Dermis blood vessel endothelial cell (primary cell): Measurements from ENCODE around the gene WTAP. TPM values are rescaled to one million over a fixed set of nuclear protein-coding genes. Genes with fewer than 3 reads are reported as not detected.
"Not testable (repeated sequence)": the region's sequence is repeated elsewhere in the genome, so short reads cannot be mapped to it uniquely, and the experiment has no call there.

Source experiments
- DNase-seq: peaks from one replicate; pipeline ENCODE4 v3.0.0; 2010
- total RNA-seq: library from RNA; depleted of rRNA; stranded (reverse); fragments of >200 nt; gene quantifications from 2 replicates; pipeline ENCODE4 v1.2.3, GENCODE V29; 2014

The WTAP gene
- total RNA-seq: 96.4 and 131 TPM in 2 replicates

DNA sequence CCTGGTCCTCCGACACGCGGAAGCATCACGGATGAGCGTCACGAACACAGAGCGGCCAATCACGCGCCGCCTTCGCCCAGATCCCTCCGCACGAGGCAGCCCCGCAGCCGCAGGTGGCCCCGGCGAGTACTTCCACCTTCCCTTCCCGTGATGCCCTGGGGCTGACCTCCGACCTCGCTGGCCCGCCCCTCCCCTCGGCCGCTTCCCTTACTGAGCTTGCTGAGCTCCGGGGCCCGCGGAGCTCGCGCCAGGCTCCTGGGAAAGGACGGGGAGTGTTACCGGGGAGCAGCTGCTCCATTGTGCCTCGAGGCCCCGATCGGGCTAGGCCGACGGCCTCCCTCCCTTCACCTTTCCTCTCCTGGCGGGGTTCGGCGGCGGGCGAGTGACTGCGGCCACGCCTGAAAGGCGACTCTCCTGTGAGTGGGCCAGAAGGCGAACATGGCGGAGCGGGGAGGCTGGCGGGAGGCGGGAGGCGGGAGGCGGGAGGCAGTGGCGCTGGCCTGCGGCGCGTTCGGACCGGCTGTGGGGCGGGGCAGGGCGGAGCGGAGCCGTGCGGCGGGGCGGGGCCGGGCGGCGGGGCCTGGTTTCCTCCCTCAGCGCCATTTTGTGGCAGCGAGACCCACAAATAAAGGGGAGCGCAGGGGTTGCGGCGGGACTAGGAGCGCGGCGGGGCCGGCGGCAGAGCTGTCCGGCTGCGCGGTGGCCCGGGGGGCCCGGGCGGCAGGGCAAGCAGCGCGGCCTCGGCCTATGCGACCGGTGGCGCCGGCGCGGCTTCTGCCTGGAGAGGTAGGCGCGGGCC is at the start of gene WTAP:
Gene WTAP (plus strand): TSS at position 589 of the 799 bp plus-strand sequence. CDS start 8,760 bp downstream, outside the sequence.
- peak; percentile 98 for DNase-seq

- DNase-seq: no peak
Measured at GRCh38 chr6:159677506-159678165, 49.7 kb upstream of the WTAP start.

GRCh38 chr6:159678574-159678973 is 48.7 kb upstream of the WTAP start:
- DNase-seq: no peak

- no peak for DNase-seq
Measured at GRCh38 chr6:159679091-159680077, 47.9 kb upstream of the WTAP start.

GRCh38 chr6:159680104-159680503 is 47.2 kb upstream of the WTAP start:
- no peak for DNase-seq

GRCh38 chr6:159681191-159681880 is 46.0 kb upstream of the WTAP start:
- peak; percentile 67 for DNase-seq

DNA sequence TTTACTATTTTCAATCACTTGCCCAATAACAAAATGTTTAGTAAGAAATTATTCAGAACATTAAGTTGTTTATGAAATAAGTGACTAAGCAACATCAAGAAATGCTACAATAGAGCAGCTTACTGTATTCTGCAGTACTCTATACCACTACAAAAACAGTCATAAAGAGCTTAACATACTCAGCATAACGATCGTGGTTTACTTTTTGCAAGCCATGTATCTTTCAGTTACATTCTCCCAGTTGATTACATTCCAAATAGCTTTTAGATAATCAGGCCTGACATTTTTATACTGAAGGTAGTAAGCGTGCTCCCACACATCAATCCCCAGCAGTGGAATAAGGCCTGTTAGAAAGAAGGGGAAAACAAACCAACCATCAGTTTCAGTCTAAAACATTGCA is 45.0 kb upstream of the WTAP start:
- DNase-seq: no peak

DNA sequence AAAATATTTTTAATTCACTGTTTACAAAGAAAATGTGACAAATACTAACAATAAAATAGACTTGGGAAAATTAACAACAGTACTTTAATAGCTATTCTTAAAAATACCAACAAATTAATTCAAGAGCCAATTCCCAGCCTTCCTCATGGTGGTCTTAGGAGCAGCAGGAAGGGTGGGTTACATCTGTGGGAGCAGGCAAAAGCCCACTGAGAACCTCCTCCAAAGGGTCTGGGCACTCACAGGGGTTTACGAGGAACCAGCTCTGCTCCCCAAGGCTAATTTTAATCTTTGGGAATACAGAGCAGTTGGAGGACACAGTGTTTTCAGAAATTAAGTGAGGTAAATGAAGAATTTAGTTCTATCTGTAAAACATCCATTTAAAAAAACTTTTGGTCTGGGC is 44.5 kb upstream of the WTAP start:
- no peak for DNase-seq

DNA sequence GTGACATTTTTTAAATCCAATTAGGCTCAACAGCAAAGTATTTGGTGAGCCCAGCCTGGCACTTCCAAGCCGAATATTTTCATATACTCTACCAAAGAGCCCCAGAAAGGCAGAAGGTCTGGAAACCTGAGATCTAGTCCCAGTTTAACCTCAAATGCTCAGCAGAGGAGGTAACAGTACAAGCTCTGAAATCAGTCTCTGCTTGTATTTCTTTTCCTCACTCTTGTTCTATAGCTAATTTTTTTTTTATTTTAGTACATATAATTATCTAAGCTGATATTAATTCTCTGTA is 43.3 kb upstream of the WTAP start:
- DNase-seq: no peak

DNA sequence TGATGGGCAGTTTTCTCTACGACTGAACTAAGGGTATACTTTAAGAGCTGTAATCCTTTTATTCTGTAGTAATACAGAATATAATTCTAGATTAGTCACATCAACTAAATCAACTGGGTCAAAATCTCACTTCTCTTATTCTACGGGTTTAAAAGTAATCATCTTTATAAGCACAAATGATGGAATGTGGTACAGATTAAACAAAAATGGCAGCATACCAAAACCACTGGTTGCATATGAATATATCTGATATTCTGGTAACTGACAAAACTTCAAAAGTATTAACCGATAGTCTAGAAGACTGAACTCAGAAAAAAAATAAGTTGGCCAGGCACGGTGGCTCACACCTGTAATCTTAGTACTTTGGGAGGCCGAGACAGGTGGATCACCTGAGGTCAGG is 41.3 kb upstream of the WTAP start:
- no peak for DNase-seq

- DNase-seq: no peak
Measured at GRCh38 chr6:159686703-159687102, 40.6 kb upstream of the WTAP start.

DNA sequence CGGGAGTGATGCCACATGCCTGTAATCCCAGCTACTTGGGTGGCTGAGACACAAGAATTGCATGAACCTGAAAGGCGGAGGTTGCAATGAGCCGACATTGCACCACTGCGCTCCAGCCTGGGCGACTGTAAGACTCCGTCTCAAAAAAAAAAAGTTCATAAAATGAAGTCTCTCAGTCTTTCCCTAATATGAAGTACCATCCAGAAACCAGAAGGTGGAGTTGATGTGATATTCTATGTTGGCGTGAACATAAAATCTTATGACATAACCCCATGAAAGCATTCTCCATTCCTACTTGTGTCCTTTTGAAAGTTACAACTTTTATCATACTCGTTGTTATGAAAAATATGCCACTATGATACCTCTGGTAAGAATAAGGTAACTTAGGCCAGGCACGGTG is 40.0 kb upstream of the WTAP start:
- DNase-seq: no peak

DNA sequence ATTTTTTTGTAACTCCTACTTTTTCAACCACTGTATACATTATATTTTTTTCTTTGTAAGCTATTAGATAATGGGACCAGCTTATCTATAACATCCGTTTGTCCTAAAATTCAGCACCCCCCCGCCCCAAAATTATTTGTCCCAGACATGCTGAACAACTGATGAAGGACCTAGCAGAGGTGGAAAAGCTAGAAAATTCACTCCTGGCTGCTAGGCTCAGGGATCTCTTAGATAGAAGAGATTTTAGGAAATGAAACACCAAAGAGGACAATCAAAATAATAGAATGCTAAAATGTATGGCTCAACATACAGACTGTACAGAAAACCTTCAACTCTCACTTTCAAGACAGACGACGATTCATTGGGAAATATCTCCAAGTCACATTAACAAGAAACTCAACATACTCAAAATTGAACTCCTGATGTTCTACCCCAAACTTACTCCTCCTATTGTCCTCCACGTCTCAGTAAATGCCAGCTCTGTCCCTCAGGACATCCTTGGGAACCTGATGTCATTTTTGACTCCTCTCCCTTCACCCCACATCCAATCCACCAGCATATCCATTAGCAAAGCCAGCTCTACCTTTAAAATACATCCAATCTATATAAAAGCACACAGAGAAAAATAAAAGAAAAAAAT is 38.9 kb upstream of the WTAP start:
- no peak for DNase-seq

DNA sequence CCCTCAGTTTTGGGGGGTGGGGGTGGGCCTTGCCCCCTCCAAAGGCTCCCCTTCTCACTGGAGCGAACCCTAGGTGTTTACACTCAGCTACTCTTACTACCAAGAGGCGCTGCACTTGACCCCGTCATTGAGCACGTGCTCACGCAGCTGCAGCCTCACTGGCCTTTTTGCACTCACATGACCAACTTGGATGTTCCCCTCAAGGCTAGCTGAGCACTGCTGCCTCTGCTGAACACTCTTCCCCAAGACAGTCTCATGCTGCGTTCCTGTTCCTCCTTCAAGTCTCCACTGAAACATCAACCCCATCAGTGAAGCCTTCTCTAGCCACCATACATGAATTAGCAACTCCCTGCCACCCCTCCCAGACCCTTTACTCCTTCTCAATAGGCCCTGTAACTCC is 38.3 kb upstream of the WTAP start:
- DNase-seq: no peak

GRCh38 chr6:159690135-159690534 is 37.2 kb upstream of the WTAP start:
- not testable (repeated sequence) for DNase-seq

GRCh38 chr6:159691133-159691962 is 36.0 kb upstream of the WTAP start:
- peak; percentile 91 for DNase-seq

DNA sequence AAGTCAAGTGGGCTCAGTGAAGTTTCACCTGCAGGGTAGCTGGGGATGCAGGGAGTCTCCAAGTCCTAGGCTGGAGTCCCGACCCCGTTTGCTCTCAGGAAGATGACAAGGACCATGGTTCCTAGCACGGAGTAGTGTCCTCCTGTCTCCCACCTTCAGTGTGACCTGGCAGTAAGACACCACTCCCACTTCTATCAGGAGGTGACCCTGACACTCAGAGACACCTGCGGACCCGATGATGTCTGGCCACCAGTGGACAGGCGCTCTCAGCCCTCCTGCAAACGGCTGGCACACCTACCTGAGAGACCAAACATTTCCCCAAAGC is 35.4 kb upstream of the WTAP start:
- no peak for DNase-seq

- DNase-seq: peak; percentile 64
Measured at GRCh38 chr6:159692303-159693127, 34.8 kb upstream of the WTAP start.

DNA sequence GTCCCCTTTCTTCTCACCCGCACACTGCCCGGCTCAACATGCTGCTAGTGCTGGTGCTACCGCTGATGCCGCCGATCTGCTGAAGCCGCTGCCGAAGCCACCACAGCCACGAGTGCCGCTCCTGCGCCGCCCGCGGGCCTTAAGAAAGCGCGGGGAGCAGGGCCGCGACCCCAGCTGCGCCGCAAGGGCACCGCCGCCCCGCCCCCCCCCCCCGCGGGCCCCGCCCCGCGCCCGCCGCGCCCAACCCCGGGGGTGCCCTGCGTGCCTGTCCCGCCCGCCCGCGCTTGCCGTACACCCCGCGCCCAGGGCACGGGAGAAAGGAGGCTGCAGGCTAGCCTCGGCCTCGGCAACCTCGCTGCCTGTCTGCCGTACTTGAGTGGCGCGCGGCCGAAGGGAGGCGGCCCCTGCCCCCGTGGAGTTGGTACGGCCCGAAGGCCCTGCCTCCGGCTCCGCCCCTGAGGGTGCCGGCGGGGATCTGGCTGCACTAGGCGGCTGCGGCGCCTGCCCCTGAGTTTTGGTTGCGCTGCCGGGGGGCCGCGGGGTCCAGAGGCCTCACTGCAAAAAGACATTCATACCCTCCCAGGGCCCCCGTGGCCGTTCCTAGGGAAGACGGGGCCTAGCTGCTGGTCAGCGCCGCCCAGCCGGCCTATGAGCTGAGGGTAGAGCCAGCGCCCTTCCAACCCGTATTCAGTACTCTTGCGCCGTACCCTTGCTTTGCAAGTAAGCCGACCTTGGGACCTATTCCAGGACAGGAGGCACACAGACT is 34.0 kb upstream of the WTAP start, which contains the start of gene SOD2:
Gene SOD2 (minus strand): TSS at position 114 of the 766 bp plus-strand sequence. CDS start 74 bp downstream, at position 40.
- peak; percentile 89 for DNase-seq
